ENCODE results near the gene ZMPSTE24.
A peak's percentile ranks its signal among the peaks of the same experiment; 100 is the strongest.
"Not testable (repeated sequence)": the region's sequence is repeated elsewhere in the genome, so short reads cannot be mapped to it uniquely, and the experiment has no call there.

ZMPSTE24 gene

GRCh38 chr1:40257688-40258444, at the start of gene ZMPSTE24:
Gene ZMPSTE24, plus strand, starts transcription at chr1:40258236. Its CDS starts 36 bp downstream, at chr1:40258272.
- FAIRE-seq (peak; percentile 83), DNase-seq (ENCODE audit: insufficient read length, low spot score) (peak; percentile 82)

DNA sequence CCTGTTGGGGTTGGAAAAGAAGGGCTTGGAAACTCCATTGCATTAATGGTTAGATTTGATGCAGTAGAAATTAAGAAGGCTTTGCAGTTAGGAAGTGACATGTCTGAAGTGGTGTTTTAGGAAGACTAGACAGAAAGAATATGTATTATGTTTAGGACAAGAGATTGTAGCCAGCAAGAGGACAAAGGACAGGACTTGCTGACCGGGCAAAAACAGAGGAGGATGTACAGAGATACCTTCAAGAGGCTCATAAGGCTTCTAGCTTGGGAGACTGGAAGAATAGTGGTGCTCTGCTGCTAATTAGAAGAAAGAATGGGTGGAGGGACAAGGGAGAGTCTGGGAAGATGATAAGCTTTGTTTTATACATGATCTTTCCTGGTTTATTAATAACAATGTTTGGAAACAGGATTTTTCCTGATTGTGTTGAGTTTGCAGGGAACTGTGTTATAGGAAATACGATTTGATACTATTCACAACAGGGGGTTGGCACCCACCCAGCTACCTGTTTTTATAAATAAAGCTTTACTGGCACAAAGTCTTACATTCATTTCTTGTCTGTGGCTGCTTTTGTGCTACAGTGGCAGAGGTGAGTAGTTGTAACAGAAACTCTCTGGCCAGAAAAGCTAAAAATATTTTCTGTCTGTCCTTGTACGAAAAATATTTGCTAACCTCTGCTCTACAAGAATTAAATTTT, 47.4 kb upstream of the ZMPSTE24 start:
- no peak for FAIRE-seq
- no peak for DNase-seq (ENCODE audit: insufficient read length, low spot score)
- TF ChIP-seq POLR2A (IDR thresholded peaks at IDR 0.05; ENCODE audit: low read depth, low read length) = no peak

More at GRCh38 chr1:40257688-40258444, at the start of gene ZMPSTE24:
- TF ChIP-seq POLR2A (IDR thresholded peaks at IDR 0.05; ENCODE audit: low read depth, low read length) = peak; percentile 89

- DNase-seq (ENCODE audit: insufficient read length, low spot score) = no peak
- no peak for TF ChIP-seq POLR2A (IDR thresholded peaks at IDR 0.05; ENCODE audit: low read depth, low read length)
- FAIRE-seq = peak; percentile 15
These were observed 39.7 kb upstream of the ZMPSTE24 start for GRCh38 chr1:40218333-40218732.

GRCh38 chr1:40221471-40221905, 36.5 kb upstream of the ZMPSTE24 start:
- FAIRE-seq; DNase-seq (ENCODE audit: insufficient read length, low spot score): not testable (repeated sequence)

DNA sequence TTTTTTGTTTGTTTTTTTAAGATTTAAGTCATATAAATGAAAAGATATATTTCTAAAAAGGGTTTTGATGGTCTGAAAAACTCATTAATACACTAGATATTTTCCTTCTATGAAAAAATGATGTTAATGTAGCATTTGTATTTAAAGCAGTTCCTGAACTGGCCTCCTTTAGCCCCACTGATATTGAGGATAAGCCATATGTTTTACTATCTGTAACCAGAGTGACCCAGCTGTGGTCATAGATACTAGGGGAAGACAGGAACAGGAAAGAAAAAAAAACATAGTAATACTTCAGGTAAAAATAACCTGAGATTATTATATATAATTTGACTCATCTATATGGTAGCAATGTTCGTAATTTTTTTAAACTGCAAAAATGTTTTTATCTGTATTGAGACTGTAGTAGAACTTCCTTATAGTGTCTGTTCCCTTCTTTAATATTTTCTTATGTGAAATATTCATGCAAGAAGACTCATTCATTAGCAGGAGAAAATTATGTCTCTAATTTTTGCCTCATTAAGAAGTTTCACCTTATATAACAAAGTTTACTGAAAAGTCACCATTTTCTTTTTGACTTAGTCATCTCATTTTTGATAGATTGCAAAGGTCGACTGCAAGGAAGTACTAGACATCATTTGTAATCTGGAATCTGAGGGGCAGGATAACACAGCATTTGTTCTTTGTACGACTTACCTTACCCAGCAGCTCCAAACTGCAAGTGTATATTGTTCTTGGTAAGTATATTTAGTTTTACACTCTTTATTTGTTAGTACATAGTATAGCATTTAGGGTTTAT, 35.9 kb upstream of the ZMPSTE24 start:
- FAIRE-seq (peak; percentile 45), DNase-seq (ENCODE audit: insufficient read length, low spot score) (no peak)
- TF ChIP-seq POLR2A (IDR thresholded peaks at IDR 0.05; ENCODE audit: low read depth, low read length) = no peak

DNA sequence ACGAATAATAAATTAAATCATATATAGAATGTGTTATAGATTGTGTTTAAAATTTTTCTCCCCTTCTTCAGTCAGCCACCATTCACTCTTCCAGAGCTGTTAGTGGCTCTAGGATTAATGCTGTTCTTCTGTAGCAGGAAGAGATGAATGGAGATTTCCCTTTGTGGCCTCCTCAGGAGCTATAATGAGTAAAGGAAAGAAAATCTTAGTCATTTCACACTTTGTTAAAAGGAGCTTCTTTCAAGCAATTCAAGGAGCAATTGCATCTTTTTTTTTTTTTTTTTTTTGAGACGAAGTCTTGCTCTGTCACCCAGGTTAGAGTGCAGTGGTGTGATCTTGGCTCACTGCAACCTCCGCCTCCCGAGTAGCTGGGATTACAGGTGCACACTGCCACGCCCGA, 34.0 kb upstream of the ZMPSTE24 start:
- no peak for TF ChIP-seq POLR2A (IDR thresholded peaks at IDR 0.05; ENCODE audit: low read depth, low read length)
- no peak for FAIRE-seq
- no peak for DNase-seq (ENCODE audit: insufficient read length, low spot score)

- peak; percentile 62 for FAIRE-seq
- TF ChIP-seq POLR2A (IDR thresholded peaks at IDR 0.05; ENCODE audit: low read depth, low read length) = no peak
- DNase-seq (ENCODE audit: insufficient read length, low spot score) = no peak
These were observed 31.8 kb upstream of the ZMPSTE24 start for GRCh38 chr1:40226192-40226591.

DNA sequence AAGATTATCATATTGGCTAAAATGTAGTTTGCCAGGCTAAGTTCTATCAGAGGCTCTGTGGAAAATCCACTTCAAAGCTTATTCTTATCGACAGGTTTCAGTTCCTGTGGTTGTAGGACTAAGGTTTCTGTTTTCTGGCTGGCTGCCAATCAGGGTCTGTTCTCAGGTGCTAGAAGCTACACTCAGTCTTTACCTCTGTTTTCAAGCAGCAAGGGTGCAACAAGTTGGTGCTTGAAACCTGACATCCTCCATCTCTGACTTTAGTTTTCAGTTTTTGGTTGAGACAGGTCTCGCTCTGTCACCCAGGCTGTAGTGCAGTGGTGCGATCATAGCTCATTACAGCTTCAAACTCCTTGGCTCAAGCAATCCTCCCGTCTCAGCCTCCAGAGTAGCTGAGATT, 25.6 kb upstream of the ZMPSTE24 start:
- no peak for FAIRE-seq
- DNase-seq (ENCODE audit: insufficient read length, low spot score) = no peak
- no peak for TF ChIP-seq POLR2A (IDR thresholded peaks at IDR 0.05; ENCODE audit: low read depth, low read length)

- no peak for DNase-seq (ENCODE audit: insufficient read length, low spot score)
- no peak for TF ChIP-seq POLR2A (IDR thresholded peaks at IDR 0.05; ENCODE audit: low read depth, low read length)
- FAIRE-seq = no peak
These were observed 18.4 kb upstream of the ZMPSTE24 start for GRCh38 chr1:40239626-40240025.

DNA sequence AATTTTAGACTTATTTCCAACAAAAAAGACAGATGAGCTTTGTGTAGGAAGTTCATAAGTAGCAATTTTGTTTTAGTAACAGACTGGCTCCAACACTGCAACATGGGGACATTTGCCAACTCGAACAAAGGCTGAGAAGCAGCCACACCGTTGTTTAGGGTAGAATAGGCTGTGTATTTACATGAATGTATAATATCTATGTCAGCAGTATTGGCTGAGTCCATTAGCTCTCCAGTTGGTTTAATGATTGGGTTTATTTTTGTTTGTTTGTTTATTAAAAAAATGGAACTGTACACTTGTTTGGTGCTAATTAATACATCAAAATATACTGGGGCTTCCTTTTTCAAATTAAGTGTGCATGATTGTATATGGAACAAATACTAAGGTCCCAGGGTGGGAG, 17.6 kb upstream of the ZMPSTE24 start:
- DNase-seq (ENCODE audit: insufficient read length, low spot score) = no peak
- FAIRE-seq = no peak
- no peak for TF ChIP-seq POLR2A (IDR thresholded peaks at IDR 0.05; ENCODE audit: low read depth, low read length)

GRCh38 chr1:40241362-40241761, 16.7 kb upstream of the ZMPSTE24 start:
- FAIRE-seq (no peak), DNase-seq (ENCODE audit: insufficient read length, low spot score) (no peak)
- no peak for TF ChIP-seq POLR2A (IDR thresholded peaks at IDR 0.05; ENCODE audit: low read depth, low read length)

- FAIRE-seq (no peak), DNase-seq (ENCODE audit: insufficient read length, low spot score) (no peak)
- TF ChIP-seq POLR2A (IDR thresholded peaks at IDR 0.05; ENCODE audit: low read depth, low read length) = no peak
These were observed 14.7 kb upstream of the ZMPSTE24 start for GRCh38 chr1:40243351-40243750.

DNA sequence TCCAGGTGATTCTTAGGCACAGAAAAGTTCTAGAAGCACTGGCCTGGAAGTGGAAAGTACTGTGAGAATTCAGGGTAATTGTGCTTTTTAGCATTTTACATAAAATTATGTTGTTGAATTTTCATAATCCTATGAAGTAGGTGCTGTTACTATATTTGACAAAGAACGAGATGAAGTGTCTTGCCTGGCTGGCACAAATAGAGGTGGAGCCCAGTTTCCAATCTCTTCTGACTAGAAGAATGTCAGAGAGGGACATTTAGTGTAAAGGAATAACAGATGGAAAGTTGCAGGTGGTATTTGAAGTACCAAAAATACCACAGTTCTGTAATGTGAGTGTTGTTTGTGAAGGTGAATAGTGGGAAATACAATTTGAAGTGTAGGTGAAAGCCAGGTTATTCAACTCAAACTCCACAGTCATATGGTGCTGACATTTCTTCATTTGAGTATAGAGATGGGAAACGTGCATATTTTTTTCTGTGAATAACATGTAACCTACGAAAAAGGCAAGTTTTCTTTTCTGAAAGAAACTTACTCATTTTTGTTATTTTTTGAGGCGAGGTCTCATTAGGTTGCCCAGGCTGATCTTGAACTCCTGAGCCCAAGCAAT, 13.8 kb upstream of the ZMPSTE24 start:
- FAIRE-seq = no peak
- no peak for TF ChIP-seq POLR2A (IDR thresholded peaks at IDR 0.05; ENCODE audit: low read depth, low read length)
- no peak for DNase-seq (ENCODE audit: insufficient read length, low spot score)

DNA sequence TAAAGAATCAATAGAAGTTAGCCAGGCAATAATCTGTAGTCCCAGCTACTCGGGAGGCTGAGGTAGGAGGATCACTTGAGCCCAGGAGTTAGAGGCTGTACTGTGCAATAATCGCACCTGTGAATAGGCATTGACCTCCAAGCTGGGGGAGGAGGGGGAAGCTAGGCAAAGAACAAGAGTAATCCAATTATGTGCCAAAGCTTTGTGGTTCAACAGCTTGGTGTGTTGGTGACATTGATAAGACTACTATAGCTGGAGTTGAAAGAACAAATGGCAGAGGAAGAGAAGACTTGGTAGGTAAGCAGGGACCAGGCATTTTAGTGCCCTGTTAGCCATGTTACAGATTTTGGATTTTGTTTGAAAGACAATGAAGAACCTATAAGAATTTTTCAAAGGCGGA, 12.3 kb upstream of the ZMPSTE24 start:
- FAIRE-seq = no peak
- DNase-seq (ENCODE audit: insufficient read length, low spot score) = no peak
- no peak for TF ChIP-seq POLR2A (IDR thresholded peaks at IDR 0.05; ENCODE audit: low read depth, low read length)
